ELF-1 (cell line): ENCODE results near the gene VPS50.

ENCODE experiments used
- DNase-seq: peaks from one replicate; pipeline ENCODE4 v3.0.0-alpha.2; 2016; ENCODE audit warnings: low read depth, low spot score

Gene VPS50, protein sequence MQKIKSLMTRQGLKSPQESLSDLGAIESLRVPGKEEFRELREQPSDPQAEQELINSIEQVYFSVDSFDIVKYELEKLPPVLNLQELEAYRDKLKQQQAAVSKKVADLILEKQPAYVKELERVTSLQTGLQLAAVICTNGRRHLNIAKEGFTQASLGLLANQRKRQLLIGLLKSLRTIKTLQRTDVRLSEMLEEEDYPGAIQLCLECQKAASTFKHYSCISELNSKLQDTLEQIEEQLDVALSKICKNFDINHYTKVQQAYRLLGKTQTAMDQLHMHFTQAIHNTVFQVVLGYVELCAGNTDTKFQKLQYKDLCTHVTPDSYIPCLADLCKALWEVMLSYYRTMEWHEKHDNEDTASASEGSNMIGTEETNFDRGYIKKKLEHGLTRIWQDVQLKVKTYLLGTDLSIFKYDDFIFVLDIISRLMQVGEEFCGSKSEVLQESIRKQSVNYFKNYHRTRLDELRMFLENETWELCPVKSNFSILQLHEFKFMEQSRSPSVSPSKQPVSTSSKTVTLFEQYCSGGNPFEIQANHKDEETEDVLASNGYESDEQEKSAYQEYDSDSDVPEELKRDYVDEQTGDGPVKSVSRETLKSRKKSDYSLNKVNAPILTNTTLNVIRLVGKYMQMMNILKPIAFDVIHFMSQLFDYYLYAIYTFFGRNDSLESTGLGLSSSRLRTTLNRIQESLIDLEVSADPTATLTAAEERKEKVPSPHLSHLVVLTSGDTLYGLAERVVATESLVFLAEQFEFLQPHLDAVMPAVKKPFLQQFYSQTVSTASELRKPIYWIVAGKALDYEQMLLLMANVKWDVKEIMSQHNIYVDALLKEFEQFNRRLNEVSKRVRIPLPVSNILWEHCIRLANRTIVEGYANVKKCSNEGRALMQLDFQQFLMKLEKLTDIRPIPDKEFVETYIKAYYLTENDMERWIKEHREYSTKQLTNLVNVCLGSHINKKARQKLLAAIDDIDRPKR

DNA sequence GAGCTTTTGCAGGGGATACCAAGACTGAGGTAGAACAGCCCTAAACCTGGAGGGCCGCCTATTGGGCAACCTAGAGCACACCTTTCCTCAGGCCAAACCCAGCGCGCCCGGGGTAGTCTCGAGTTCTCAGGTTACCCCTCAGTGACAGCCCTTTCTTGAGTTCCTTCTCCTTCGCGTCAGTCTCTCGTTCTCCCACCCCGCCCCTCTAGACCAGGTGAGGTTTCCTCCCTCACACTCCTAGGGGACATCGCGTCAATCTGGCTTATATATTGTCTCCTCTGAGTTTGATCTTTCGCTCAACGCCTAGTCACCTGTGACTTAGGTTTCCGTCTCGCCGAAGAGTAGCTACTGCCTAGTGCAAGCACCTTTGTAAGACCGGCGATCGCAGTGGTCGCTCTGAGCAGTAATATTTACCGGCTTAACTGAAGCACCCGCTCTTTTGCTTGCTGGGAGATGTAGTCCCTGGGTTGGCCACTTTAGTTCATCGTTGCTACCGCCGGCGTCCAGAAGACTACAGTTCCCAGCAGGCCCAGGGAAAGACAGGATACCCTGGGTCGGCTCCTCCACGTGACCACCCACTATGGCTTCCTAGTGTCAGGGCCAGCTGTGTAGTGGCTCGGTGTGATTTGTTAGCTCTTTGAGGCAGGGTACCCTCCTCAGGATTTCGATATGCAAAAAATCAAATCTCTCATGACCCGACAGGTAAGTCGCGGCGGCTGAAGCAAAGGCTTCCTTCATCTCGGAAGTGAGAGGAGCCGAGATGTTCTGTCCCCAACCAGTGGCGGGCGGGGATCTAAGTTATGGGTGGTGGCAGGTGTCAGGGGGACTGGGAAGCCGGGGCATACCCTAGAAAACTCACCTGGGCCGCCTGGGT lies at the start of gene VPS50:
TSS of gene VPS50 (plus strand) at position 568 of the 874 bp plus-strand sequence. CDS start at position 670, 102 bp downstream.
- peak; percentile 96 for DNase-seq

DNA sequence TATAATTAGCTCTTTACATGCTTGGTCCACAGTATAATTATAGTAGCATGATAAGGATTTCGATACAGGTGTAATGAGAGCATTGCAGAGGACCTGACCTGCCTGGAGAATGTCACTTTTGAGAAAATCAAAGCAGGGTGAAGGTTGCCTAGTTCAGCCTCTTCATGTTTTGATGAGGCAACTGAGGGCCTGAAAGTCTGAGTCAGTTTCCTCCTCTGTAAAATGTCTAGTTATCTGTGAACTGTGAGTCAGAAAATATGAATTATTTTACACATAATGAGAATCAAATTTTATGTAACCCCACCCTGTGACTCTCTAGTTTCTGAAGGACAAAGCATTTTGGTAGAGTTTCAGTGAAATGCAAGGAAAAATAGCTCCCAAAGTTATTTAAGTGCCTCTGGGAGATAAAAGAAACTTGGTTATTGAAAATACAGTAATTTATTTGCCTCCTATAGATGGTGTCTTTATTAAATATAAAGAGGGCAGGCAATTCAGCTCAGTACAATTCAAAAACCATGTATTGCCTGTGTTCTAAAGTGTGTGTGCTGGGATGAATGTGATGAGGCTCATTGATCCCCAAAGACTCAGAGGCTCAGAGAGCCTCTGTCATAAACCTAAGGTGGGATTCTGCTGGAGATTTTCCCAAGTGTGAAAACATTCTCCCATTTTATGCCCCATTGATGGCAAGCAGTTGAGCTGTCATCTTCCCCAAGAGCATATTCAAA lies 46.7 kb upstream of the VPS50 start:
- no peak for DNase-seq

DNA sequence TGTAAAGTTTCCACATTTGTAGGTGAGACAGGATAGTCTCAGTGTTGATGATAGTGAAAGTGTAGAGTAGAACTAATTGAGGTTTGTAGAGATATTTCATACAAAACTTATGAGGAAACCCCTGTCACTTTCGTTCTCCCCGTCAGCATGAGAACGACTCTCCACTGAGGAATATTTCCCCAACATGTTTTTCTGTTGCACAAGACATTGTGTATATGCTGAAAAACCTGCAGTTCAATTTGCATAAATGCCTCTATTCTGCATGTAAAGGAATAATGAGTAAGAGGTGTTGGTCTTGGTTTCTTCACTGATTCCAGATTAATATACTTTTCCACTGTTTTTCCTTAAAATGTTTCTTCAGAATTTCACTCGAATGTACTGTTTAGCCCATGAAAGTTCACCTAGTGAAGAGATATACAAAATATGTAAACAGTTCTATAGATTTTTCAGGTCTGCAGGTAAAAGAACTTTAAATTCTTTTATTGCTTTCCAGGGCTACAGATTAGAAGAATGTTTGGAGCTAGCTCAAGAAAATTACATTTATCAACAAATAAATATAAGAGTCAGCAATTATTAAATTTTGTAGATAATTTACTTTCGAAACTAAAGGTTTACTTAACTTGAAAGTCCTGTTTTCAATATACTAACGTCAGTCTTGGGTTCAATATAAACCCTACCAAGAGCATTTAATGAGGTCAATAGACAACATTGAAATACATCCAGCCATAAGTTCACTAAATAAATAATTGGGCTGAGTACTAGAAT lies 43.1 kb upstream of the VPS50 start:
- no peak for DNase-seq

DNA sequence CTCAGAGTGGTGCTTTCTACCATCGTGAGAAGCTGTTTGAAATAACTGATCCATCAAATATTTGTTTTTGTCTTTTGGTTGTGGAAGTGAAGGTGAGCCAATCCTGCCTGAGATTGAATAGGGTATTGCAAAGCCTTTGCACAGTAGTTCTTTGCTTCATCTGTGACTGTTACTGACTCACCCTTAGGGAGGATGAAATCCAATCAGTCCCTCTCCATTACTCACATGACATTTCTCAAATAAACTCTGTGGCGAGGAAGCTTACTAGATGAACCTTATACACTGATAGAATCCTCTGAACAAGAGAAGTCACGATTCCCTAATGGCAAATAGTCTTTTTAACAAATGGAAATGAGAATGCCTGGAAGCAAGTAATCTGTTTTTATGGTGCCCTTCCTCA lies 37.8 kb upstream of the VPS50 start:
- DNase-seq = no peak

DNA sequence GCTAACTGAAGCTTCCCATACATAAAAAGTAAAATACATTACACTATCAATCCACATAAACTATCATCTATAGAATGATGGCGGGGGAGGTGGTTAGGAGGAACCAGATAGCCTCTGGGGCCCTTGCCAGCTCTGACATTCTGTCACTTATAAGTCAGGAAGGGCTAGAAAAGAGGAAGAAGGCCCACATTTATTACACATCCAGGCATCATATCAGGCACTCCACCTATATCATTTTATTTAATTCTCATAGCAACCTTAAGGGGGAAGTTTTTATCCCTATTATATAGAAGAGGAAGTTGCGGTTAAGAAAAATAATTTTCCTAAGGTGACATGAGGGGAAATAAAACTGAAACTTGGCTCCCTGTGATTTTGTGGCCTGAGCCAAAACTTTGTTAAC lies 35.8 kb upstream of the VPS50 start:
- no peak for DNase-seq

DNA sequence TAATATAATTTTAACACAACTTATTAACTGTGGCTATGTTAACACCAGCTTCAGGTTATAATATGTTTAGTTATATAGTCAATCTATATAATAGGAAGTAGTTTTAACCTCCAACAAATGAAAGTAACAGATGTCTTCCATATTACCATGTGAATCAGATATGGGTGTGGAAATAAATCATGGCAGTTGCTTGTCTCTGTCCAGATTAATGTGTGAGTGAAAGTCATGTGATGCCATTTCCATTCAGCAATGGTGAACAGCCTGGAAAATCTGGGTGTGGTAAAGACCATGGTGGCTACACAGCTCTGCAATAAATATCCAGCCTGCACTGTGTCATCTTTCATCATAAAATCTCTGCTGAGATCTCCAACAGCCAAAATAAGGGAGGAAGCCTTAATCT lies 33.7 kb upstream of the VPS50 start:
- no peak for DNase-seq

DNA sequence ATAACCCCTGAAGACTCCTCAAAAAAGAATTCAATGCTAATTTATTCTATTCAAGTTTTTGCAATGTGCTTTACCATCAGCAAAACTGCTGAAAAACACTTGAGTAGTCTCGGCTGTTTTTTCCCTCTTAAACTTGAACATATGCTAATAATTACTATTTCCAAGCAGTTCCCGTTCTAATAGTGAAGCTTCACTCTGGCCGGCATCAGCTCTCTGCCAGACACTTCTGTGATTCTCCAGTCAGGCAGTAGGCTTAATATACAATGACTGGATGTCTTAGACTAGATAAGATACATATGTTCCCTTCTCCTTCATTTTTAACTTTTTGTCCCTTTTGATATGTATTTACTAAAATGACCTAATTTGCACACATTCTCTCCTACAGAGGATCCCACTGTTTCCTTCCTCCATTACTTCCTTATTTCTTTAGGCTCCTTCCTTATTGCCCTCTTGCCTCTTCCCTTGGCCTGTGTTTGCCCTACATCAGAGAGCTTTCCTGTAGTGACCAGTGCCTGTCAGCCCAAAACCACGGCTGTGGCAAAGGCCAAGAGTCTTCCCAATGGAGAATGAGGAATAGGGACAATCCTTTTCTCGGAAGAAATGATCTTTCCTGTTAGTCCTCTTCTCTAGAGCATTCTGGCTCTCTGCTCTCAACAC lies 29.4 kb upstream of the VPS50 start:
- no peak for DNase-seq

DNA sequence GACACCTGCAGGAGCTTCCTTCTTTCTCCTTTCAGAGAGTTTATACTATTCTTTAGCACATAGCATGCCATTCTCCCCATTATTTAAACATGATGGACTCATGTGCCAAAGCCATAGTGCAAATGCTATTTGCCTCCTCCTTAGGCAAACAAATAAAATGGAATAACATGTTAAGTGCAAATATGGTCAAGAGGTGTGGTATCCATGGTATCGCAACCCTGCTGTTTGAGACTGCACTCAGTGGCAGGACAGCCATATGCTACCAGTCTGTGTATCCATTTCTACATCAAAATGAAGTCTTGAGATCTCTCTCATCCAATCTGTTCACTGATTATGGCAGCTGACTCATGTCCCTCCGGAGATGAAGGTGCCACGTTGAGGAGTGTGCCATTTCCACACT lies 28.7 kb upstream of the VPS50 start:
- no peak for DNase-seq

DNA sequence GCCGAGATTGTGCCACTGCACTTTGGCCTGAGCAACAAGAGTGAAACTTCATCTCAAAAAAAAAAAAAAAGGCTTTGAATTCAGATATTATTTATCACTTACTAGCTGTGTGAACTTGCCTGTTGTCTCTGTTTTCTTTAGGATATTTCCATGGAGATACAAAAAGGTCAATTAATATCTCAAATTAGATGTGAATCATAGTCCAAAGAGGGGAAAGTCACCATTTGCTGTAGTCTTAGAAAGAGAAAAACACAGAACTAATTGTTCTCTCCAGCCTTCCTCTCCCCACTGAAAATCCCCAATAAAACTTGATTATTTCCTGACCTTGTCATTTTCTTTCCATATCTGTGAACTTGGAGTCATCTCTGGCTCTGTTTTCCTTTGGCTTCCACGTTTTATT lies 27.1 kb upstream of the VPS50 start:
- no peak for DNase-seq

DNA sequence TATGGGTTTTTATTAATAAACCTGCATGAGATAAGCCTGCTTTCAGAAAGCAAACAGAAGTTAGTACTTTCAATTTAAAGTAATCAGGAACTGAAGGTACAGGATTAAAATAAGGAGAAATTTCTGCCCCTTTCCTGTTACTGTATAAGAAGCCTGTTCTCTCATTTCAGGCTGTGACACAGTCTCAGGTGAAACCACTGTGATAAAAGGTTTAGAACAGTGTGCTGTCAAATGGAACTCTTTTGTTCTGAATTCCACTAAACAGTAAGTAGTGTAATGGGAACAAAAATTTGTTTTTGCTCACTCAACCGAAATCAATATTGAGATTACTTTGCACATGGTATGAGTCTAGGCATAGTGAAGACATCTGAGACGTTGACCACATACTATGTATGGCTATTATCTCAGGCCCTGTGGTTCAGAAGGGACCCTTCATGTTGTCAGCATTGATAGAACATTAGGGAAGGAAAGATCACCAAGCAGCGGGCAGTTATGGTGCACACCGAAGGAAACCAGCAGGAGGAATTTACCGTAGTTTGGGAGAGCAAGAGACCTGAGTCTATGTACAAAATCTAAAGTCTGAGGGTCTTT lies 20.8 kb upstream of the VPS50 start:
- no peak for DNase-seq

DNA sequence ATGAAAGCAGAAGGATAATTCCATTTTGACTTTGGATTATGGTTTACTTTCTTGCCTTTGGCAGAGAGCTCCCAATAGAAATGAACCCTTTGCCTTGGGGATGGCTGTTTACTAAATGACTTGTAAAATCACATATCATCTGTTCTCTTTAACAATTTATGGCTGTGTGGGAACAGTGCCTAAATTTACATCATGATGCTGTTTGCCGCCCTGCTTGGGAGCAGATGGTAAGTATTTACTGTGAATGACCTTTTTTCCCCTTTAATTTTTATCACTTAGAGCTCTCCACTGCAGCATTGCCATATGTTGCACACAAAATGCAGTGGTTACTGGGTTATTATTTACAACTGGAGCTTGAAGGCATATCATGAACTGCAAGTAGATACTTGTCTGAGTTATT lies 19.3 kb upstream of the VPS50 start:
- no peak for DNase-seq

DNA sequence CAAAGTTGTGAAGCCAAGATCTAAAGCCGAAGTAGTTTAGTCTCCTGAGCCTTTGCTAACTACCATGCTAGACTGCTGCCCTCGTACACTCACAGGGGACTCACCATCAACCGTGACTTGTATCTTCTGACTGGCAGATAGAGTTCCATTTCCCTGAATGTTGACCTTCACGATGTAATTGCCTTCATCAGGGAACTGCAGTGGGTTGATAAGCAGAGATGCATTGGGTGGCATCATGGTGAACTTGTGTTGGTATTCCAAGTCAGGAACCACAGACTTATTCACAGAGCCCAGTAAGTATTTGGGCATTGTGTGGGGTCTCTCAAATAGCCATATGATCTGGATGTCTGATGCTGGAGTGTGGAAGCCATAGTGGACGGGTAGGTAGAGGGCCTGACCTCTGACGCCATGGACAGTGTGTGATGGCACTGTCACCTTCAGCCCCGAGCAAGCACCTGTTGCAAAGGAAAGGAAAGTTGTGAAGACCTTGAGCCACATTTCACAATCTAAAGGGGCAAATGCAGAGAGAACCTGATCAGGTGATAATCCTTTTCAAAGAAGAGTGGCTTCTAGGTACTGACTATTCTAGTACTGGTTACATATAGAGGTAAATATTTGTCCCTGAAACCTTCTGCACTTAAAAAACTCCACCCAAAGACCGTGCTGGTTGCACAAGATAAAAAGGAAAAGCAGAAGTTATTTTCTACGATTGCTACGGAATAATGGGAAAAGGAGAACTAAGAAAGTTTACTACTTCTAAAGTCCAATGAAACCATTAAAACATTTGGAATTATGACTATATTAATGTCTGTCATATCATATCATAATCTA lies 13.0 kb upstream of the VPS50 start:
- no peak for DNase-seq

DNA sequence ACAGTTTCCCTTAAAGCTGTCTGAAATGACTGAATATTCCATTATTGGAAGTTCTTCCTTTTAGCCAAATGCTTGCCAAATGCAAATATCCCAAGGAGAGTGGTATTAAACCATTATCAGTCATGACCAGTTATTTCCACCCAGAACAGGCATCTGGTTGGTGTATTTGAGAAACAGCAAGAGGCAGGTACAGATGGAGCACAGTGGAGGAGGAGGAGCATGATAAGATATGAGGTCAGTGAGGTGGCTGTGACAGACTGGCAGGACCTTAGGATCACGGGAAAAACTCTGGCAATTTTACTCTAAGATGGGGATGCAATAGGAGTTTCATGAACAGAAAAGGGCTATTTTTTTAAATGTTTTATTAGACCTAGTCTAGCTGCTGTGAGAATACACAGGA lies 12.3 kb upstream of the VPS50 start:
- DNase-seq = no peak

DNA sequence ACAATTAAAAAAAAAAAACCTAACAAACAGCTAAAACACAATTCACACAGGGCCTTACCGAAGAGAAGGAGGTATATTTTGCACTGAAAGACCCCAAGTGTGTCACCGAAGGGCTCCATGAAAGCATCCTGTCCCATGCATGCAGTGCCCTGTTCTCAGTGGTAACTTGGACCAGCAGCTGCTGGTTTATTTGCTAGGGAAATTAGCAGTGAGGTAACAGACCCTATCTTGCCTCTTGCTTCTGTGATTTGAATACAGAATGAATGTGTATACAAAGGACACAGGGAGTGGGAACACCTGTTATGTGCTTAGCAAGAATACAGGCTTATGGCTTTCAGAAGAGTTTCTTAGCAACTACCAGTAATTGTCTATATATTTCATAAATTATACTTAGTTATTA lies 5.9 kb upstream of the VPS50 start, which contains the start of gene HEPACAM2:
TSS of gene HEPACAM2 (minus strand) at position 160 of the 400 bp plus-strand sequence.
- no peak for DNase-seq

DNA sequence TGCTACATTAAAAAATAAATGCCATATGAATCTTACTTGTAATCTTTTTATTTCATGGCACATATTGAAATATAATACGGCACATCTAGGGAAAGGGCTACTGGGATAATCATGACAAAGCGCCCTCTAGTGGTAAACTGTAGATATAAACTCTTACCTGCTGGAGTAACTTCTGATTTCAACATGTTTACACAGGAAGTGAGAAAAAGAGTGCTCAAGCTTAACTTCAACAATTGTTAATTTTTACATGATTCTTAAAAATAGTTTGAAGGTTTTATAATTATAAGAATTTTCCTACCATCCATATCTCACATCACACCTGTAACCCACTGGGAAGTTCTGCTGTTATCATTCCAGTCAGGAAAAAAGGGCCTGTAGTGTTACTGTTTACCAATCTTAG lies 3.9 kb upstream of the VPS50 start:
- no peak for DNase-seq

DNA sequence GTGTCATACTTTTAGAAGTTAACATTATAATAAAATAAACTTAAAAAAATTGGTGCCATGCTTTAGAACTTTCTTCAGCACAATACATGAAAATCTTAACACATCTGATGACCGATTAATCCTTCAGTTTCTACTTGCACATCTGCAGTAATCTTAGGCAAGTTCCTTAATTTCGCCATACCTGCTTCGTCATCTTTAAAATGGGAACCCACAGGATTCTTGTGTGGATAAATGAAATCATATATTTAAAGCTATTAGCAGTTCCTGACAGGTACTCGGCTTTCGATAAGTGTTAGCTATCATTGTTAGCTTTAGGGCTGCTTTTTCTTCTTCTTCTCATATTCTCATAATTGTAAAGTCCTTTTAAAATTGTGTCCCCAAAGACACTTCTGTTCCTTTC lies 907 bp upstream of the VPS50 start:
- DNase-seq = no peak

DNA sequence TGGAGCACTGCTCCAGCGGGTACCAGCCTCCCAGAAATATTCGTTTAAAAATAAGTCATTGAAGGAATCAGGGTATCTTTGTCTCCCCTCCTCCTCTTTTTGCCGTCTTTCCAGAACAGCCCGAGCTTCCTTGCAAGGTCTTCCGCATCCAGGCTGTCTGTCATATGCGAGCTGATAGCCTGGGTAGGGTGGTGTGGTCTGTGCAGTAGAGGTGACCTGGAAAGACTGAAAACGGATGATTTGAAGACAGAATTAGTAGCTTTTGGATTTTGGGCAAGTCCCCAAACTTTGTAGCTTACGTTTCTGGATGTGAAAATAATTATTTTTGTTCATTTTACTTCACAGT lies 480 bp downstream of the VPS50 start:
- DNase-seq = no peak

DNA sequence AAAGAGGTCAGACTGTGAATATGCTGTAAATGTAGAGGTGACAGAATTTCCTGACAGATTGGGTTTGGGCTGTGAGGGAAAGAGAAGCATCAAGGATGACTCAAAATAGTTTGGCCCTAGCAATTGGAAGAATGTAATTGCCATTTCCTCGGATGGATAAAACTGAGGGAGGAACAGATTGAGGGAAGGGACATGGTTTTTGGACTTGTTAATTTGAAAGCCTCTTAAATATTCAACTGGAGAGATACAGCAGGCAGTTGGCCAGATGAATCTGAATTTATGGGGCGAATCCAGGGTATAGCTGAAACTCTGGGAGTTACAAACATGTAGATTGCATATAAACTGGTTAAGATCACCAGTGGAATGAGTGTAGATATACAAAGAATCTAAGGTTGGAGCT lies 3.4 kb downstream of the VPS50 start:
- DNase-seq = no peak
